Measurements from ENCODE around the gene ZSWIM9.

The ZSWIM9 gene

DNA sequence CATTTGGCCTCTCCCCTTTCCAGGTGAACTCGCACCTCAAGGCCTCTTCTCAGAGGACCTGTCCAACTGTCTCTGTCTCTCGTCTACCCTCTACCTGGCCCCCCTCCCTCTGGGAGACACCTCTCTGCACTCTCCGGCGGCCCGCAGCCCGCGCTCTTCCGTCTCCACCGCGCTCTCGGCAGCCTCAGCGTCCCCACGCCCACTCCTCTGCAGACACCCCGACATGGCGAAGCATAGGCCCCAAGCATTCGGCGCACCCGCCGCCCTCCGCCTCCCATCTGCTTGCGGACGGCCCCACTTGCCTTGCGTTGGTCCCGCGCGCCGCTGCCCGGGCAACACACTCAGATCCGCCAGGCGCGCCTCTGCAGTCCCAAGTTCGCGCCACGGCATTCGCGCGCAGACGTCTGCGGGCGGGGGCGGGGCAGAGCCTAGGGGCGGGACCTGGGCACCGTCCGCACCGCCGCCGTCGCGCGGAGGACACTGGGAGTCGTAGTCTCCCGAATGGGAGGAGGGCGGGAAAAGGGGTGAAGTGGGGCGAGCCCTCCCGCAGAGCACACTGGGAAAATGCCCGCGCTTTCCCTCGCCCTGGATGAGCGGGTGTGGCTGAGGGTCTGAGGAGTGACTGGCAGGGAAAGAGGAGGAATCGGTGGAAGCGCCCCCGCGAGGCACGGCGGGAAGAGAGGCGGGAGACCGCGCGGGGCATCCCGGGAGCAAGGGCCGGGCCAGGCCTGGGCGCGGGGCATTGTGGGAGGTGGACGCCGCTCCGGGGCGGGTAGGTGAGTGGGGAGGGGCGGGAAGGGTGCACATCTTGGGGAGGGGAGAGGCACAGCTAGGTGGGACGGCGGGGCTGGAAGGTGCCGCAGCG is at the start of gene ZSWIM9, which contains the start of gene LIG1:
Gene ZSWIM9 (plus strand): TSS at position 742 of the 865 bp plus-strand sequence. CDS start 1,123 bp downstream, outside the sequence.
Gene LIG1 (minus strand): TSS at position 406 of the 865 bp plus-strand sequence. CDS start 4,778 bp downstream, outside the sequence.
- DNase-seq: peak; percentile 95

DNA sequence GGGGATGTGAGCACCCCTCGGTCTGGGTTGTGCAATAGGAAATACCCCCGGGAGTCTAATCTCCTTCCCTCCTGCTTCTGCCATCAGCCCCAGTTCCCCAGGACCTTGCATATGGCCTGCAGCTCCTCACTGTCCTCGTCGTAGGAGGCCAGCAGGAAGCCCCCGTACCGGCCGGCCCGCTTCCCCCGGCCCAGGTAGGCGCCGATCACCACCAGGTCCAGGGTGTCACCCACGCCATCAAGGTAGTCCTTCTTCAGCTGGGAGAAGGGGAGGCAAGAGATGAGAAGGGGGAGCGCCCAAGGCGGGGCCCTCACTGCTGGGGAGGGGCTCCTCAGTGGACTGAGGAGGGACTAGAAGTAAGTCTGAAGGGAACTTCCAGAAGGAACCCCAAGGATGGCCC is 49.4 kb upstream of the ZSWIM9 start:
- DNase-seq: no peak

DNA sequence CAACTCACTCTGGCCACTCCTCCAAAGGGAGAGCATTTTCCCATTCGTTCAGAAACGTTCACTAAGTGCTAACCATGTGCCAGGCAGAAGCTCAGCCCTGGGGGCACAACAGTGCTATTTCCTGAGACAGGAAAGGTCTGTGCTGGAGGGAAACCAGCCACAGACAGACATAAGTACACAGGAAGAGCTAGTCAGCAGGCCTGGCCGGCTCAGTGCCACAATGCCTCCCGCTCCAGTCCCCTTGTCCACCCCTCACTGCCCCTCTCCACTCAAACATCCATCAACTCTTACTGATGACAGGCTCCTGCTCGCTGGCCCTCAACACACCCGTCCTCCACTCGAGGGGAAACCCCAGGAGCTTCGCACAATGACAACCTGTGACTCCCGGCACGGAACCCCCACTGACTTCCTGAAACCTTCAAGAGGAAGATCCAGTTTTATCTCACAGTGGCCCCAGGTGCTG is 48.5 kb upstream of the ZSWIM9 start:
- no peak for DNase-seq

DNA sequence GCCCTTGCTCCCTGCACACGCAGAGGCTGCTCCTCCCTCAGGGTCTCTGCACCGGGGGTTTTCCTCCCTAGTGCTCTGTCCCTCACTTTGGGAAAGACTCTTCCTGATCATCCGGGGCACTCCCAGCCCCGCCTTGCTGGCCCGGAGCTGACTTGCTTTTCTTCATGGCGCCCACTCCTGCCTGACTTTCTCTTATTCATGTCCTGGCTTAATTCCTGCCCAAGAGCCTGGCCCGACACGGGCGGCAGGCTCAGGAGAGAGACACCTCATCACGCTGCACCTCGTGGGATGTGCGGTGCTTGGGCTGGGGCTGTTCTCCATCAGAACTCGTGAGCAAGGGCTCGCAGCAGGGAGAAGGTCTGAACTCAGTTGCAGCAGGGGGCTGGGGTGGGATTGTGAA is 48.1 kb upstream of the ZSWIM9 start:
- no peak for DNase-seq

DNA sequence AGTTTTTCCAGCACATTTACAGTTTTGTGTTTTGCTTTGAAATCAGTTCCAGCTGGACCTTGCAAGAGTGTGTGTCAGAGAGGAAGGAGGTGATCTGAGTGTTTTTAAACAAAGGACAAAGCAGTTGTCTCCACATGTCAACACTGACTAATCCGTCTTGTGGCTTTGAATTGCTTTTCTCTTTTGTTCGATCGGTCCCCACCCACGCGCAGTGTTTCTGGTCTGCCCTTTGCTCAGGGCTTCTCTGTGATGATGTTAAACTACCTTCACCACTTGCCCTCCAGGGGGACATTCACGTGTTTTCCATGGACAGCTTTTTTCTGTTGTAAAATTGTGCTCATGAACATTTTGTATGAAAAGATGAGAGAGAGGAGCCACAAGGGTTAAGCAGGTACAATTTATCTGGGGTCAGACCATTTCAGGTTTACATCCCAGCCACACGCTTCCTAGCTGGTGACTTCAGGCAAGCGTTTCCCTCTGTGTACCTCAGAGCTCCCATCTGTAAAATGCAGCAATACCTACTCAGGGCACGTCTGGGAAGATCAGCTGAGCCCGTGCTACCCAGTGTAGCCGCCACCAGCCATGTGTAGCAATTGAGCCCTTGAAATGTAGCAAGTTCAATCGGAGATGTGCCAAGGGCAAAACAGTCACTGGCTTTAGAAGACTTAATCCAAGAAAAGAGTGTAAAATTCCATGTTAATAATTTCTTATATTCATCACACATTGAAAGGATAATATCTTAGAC is 46.4 kb upstream of the ZSWIM9 start:
- no peak for DNase-seq

DNA sequence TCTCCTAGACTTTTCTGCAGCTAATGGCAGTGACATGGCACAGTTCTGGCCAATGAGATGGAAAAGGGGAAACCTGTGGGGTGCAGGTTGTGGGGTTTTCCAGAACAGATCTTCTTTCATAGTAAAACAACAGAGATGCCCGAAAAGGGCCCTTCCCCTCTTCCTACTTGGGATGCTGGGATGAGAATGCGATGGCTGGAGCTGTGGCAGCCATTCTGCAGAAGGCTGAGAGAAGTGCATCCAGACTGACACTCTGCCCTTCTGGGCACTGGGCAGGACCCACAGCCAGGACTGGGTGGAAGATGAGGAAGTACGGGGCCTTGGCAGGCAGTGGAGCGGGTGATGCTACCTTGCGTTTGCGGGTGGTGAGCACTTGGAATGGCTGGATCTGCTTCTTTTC is 42.9 kb upstream of the ZSWIM9 start:
- no peak for DNase-seq

DNA sequence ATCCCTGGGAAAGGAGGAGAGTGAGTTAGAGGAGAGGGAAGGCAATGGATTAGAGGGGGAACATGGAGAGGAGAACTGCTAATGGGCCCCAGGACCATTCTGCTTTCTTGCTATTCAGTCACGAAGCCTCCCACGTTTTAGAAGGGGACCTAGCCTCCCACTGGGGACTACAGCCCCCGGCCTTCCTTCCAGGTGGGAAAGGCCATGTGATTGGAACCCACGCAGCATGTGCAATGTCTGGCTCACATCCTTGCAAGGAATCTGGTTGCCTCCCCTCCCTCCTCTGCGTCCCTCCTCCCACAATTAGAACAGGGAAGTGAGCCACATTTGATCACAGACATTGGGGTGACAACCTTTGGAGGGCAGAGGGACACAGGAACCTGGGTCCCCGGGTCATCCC is 37.4 kb upstream of the ZSWIM9 start:
- DNase-seq: no peak

DNA sequence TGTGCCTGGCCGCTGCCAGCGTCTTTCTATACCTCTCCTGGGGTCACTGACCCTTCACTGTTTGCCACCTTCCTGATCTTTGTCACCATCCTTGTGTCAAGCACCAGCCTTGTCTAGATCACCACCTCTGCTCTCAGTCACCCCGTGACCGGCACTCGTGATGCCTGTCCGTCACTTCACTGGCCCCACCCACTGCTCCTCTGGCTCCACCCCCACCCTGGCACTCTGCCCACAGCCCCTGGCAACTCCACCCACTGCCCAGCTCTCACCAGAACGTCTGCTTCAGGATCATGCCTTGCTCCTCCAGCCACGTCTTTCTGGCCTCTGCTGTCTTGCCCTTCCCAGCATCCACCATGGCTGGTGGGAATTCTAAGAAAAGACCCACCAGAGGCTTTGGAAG is 35.1 kb upstream of the ZSWIM9 start:
- DNase-seq: peak; percentile 10

DNA sequence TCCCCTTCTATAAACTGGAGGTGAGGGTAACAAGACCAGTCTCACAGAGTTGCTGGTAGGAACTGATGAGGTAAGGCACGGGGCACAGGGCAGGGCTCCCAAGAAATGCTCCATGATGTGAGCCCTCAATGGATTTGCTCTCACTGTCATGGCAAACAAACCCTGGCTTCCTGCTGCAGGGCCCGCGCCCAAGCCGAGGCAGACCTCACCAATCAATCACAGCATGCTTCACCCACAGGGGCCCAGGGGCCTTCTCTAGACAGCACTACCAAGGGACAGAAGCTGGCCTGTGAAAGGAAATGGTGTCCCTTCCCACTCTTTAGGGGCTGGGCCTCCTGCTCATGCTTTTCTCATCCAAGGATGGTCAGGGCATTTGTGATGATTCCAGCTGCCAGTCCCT is 33.9 kb upstream of the ZSWIM9 start:
- no peak for DNase-seq

DNA sequence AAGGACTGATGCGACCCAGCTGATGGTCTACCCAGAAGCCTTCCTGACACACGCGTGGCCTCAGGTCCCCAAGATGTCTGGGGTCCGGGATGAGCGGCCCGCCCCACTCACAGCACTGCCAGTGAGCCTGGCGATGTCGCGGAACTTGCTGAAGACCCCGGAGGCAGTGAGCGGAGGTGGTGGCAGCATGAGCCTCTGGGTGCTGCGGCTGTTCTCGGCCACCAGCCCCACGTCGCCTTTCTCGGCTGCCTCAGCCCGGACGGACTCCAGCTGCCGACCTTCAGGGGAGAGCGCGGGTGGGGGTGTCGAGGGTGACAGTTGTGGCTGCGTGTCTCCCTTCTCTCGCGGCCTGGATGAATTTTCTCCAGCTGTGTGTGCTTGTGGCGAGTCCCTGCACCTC is 33.1 kb upstream of the ZSWIM9 start:
- no peak for DNase-seq

DNA sequence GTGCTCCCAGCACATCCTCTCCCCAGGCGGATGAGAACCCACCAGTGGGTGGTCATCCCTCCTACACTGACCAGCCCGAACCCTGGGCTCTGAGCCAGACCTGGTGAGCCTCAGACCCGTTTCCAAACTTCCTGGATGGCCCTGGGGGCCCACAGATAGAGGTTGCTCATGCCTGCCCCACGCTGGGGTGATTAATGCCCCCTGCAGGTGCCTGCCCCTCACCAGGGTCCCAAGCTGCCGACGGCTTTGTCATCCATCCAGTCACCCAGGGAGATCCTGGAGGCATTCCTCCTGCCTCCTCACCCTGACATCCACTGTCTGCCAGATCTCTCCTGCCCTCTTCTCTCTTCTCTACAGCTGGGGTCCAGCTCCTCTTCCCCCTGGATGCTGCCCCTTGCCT is 31.4 kb upstream of the ZSWIM9 start:
- no peak for DNase-seq

DNA sequence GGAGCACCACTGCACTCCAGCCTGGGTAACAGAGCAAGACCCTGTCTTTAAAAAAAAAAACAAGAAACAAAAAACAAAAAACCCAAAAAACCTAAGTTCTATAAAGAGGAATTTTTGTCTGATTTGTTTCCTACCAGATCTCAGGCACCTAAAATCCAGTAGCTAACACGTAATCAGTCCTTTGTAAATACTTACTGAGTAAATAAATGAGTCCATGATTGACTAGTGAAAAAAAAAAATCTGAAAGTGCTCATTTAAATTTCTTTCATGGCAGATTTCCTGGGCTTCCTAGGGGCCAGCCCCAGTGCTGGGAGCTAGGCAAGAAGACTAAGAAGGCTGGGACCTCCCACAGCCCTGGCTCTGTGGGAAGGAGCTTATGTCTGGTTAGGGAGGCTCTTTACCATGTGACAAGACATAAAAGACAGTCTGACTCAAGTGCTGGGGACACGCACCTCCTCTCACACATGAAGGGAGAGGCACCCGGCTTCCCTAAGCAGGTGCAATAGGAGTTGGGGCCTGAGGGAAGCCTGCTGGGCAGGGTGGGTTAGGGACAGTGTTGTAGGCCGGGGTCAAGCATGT is 22.8 kb upstream of the ZSWIM9 start:
- DNase-seq: no peak

DNA sequence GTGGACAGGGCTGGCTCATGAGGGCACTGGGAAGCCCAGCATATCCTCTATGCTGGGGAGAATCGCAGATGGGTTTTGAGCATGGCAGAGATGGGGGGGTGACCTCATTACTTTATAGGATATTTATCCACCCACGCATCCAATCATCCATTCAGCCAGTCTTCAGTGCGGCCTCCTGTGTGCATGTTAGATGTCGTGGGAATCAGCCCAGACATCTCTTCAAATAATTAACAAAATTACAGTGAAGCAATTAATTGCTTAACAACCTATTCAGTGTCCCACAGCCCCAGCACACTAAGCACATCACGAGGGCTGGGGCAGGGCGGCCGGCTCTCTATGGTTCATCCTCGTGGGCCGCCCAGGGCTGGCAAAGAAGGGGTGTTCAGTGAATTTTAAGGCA is 21.9 kb upstream of the ZSWIM9 start:
- no peak for DNase-seq

DNA sequence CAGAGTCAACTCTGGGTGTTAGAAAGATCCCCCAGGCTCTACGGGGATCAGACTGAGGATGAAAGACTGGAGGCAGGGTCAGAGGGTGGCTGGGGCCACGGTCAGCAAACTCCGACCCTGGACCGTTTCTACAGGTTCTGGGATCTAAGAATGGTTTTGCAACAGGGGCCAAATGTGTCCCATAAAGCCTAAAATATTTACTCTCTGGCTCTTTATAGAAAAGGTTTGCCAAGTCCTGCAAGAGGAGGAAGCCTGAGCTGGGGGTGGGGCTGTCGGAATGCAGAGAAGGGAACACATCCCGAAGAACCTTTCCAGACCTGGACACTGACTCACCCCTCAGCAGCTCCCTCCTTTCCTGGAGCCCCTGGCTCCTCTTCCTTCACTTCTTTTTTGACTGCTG is 21.1 kb upstream of the ZSWIM9 start:
- DNase-seq: no peak

DNA sequence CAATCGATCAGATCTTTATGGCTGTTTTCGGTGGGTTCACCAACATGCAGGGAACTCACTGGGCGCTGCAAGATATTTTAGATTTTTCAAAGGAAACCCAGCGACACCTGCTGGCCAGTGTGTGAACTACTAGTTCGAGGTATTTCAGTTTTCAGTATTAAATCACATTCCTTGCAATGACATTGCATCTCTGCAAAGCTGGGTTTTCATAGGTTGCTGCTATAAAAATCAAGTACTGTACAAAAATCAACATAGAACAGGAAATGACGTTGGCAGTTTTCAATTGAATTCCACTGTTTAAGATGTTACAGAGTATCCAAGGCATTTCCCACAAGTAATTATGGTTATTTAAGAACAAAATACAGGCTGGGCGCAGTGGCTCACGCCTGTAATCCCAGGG is 17.9 kb upstream of the ZSWIM9 start:
- DNase-seq: no peak

DNA sequence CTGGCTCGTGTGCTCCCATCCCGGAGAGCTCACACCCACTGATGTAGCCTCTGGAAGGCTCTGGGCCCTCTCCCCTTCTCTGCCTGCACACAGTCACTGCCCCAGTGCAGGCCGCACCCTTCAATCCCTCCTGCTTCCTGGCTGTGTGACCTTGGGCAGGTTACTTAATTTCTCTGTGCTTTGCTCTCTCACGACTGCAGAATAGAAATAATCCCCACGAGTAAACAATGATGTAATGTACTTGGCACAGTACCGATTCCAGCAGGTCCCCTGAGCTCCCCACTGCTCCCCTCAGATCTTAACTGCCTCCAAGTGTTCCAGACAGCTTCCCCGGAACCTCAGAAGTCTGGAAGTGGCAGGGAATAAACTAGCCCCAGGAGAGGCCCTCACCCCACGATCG is 16.5 kb upstream of the ZSWIM9 start:
- DNase-seq: no peak

DNA sequence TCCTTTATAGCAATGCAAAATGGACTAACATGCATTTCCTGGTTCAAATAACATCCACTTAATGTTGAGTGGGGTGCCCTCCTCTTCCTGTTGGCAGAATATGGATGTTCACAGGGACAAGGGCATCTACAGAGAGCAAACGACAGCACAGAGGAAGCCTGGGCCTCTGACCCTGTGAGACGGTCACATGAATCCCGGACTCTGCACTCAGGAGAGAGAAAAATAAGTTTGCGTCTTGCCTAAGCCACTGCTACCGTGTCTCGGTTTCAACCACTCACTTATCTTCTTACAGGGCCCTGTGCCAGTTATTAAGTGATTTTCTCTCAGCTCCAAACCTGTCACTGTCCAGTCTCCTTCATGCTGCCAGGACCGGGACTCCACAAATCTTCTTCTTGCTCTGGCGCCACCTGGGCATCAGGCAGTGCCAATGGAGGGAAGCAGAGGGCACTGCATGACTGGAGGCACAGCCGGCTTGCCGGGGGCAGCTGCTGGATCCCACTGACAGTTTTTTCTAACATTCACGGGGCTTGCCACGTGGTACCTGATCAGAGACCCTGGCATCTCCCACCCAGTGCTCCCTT is 12.2 kb upstream of the ZSWIM9 start:
- DNase-seq: no peak

DNA sequence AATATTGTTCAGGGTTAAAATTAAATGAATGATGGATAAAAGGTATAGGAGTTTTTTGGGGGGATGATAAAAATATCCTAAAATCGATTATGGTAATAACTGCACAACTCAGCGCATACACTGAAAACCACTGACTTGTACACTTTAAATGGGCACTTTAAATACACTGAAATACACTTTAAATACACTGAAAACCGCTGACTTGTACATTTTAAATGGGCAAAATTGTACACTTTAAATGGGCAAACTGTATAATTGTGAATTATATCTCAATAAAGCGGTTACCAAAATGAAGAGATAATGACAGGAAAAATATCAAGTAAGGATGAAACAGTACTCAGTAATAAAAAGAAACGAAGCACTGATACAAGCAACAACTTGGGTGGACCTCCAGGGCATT is 1.8 kb upstream of the ZSWIM9 start:
- no peak for DNase-seq

DNA sequence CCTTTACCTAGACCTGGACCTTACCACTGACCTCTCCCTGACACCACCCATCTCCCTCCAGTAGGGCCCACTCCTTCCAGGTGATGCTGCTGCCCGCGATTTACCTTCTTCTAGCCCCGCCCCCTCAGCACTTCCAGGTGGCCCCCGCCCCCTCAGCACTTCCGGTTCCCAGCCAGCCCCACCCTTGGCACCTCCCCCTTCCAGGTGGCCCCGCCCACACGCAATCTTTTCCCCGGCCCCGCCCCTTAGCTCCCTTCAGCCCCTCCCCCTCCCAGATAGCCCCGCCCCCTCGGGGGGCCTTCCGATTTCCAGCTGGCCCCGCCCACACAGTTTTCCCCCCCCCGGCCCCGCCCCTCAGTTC is 922 bp upstream of the ZSWIM9 start:
- DNase-seq: peak; percentile 83

DNA sequence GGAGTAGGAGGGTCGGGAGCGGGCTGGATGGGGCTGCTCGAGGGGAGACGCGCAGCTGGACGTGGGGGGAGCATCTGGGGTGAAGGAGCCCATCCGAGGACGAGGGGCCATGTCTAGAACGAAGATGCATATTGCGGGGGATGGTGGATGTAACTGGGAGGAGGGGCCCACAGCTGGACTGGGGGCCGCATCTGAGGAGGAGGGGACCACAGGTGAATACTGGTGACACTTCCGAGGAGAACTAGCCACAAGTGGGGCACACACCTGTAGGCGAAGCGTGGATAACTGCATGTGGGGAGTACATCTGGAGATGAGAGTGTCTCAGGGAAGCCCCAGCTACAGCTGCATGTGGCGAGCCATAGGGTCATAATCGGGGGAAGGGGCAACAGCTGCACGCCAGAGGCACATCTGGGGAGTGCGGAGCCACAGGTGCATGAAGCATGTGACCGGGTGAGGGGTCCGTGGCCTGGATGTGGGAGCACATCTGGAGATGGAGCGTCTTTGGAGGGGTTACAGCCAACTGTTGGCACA is 402 bp downstream of the ZSWIM9 start:
- DNase-seq: no peak

DNA sequence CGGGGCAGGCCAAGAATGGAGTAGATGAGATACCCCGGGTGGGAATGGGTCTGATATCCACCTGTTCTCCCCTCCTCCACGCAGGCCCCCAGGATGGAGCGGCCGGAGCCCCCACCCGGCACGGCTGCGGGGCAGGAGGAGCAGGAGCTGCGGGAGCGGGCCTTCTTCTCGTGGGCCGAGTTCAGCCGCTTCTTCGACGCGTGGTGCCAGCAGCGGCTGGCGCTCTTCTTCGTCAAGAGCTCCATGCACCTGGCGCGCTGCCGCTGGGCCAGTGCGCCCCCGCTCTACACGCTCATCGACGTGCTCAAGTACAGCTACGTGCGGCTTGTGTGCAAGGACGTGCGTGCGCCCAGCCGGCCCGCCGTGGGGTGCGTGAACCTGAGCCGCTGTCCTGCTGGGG is 1.2 kb downstream of the ZSWIM9 start:
- no peak for DNase-seq

DNA sequence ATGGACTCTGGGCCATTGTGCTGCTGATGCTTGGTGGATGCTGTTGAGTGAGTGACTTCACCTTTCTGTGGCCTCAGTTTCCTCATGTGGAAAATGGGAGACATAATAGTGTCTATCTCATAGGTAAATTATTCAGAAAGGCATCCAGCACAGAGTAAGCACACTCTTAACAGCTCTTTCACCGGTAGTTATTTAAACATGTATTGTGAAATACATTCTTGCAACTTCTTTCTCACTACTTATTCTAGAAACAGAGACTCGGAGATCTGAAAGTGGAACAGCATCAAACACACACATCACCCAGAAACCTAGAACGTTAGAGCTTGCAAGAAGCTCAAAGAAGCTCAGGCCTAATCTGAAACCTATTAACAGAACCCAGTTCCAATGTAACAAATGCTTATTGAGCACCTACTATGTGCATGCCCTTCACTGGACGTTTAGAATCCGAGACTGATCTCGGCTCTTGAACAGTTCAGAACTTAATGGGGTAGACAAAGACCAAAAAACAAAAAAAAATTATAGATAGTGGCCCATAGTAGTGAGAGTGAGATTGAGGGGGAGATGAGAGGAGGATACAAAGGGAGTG is 4.1 kb downstream of the ZSWIM9 start:
- DNase-seq: no peak

DNA sequence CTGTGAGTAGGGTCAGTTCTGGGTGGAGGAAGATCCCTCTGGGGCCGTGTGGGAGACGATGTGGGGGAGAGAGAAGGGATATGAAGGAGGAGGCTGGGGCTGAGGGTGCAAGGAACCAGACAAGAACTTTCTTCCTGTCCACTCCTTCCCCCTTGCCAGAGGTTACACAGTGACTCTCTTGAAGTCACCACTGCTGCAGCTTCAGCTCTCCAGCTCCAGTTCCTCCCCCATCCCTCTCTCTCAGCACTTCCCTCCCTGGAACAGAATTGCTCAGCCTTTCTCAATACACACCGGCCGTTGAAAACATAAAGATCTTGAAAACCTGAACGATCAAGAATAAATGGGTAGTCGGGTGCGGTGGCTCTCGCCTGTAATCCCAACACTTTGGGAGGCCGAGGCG is 5.1 kb downstream of the ZSWIM9 start:
- DNase-seq: no peak

Measured in NCI-H2029 (cell line).